Caco-2 (cell line): ENCODE data around the gene RUNX1. TPM values are rescaled to one million over a fixed set of nuclear protein-coding genes. Genes with fewer than 3 reads are reported as not detected.

Source experiments
- BruUV-seq: library from RNA; stranded (reverse); fragments of 400-500 nt; replicated peaks from 2 replicates; lab custom pipeline; 2021; lab: Mats Ljungman, UMichigan
- CTCF ChIA-PET: fragments of 300-600 bp; sonication (Branson Sonifier 250); formaldehyde crosslinking; loops from one replicate; lab custom pipeline; 2022; ENCODE audit warnings: antibody characterized with exemption; lab: Charles Lee
- POLR2A ChIA-PET: fragments of 300-600 bp; sonication (Branson Sonifier 250); formaldehyde crosslinking; loops from one replicate; lab custom pipeline; 2022; ENCODE audit warnings: antibody characterized with exemption; lab: Charles Lee
- DNase-seq, 2 experiments: peaks; one replicate each; pipeline versions ENCODE4 v3.0.0 to v3.0.0-alpha.2; 2020 to 2022
- H3K27me3 ChIP-seq: replicated peaks from 2 replicates; pipeline ENCODE4 v1.6.0; 2011; ENCODE audit warnings: low read length; ENCODE audit not compliant: control insufficient read depth, insufficient read depth
- H3K36me3 ChIP-seq: 2 replicates; pipeline ENCODE4 v1.5.1; 2011; ENCODE audit warnings: low read length; ENCODE audit not compliant: control insufficient read depth, insufficient read depth
- H3K4me1 ChIP-seq: fragments of 250-450 bp; sonication (Bioruptor Pico); 2 replicates; pipeline ENCODE4 v1.5.1; 2020; ENCODE audit warnings: mild to moderate bottlenecking
- H3K4me3 ChIP-seq: 2 replicates; pipeline ENCODE4 v1.5.1; 2011; ENCODE audit warnings: low read depth, mild to moderate bottlenecking, control low read depth, low read length
- H3K9me3 ChIP-seq: fragments of 250-450 bp; sonication (Bioruptor Pico); 2 replicates; pipeline ENCODE4 v1.5.1; 2020; ENCODE audit warnings: mild to moderate bottlenecking, moderate library complexity
- H3K27ac Mint-ChIP-seq: one replicate; pipeline ENCODE4 v1.8.0; 2022; ENCODE audit warnings: mixed read lengths; ENCODE audit not compliant: unreplicated experiment
- H3K27me3 Mint-ChIP-seq: one replicate; pipeline ENCODE4 v1.8.0; 2022; ENCODE audit warnings: mixed read lengths; ENCODE audit not compliant: insufficient read depth, unreplicated experiment
- H3K36me3 Mint-ChIP-seq: one replicate; pipeline ENCODE4 v1.8.0; 2022; ENCODE audit warnings: mild to moderate bottlenecking, mixed read lengths; ENCODE audit not compliant: insufficient read depth, unreplicated experiment
- H3K4me1 Mint-ChIP-seq: one replicate; pipeline ENCODE4 v1.8.0; 2022; ENCODE audit warnings: low read depth, mixed read lengths; ENCODE audit not compliant: unreplicated experiment
- H3K4me3 Mint-ChIP-seq: one replicate; pipeline ENCODE4 v1.8.0; 2022; ENCODE audit warnings: mild to moderate bottlenecking, moderate library complexity, mixed read lengths; ENCODE audit not compliant: unreplicated experiment
- H3K9me3 Mint-ChIP-seq: one replicate; pipeline ENCODE4 v1.8.0; 2022; ENCODE audit warnings: mixed read lengths; ENCODE audit not compliant: unreplicated experiment
- CTCF ChIP-seq, 2 experiments: fragments of 200-600 bp in 1 of 2; IDR thresholded peaks; 1 replicate in 1 of 2; 2 replicates in 1 of 2; pipeline versions ENCODE4 v1.5.1 to v1.8.0; 2011 to 2022; ENCODE audit warnings: antibody characterized with exemption in 1 of 2, control low read depth in 1 of 2, inconsistent platforms in 1 of 2, low read depth in 1 of 2, low read length in 1 of 2, mild to moderate bottlenecking in 1 of 2, moderate library complexity in 1 of 2; ENCODE audit not compliant: insufficient read depth in 1 of 2, severe bottlenecking in 1 of 2, unreplicated experiment in 1 of 2
- intact Hi-C: fragments of 100-400 bp; cut with micrococcal nuclease; formaldehyde crosslinking; loops from one replicate; pipeline ENCODE4 v1.10.0; 2022; ENCODE audit not compliant: unreplicated experiment
- total RNA-seq: library from RNA; stranded (reverse); gene quantifications from 2 replicates; pipeline ENCODE4 v1.2.3, GENCODE V29; 2022

RUNX1 gene
- total RNA-seq, 1 experiment from 2014 or later: 11.7 TPM

DNA sequence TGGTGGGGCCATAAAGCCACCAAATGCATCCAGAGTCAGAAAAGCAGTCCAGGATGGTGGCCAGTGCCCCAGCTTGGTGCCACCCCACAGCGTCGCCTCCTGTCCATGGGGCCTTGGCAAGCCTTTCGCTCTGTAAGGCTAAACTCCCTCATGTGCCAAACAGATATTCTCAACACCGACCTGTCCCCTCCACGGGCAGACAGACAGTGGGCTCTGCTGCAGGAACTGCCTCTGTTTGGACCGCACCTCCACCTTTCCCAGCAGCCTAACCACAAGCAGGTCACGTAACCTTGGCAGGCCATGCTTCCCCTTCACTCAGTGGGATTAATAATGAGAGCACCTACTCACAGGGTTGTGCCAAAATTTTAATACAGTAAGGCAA lies 11.7 kb downstream of the RUNX1 start:
- Histone ChIP-seq H3K27me3 (no peaks in the 10 kb centered on the region), H3K4me3 (no peak overlapping the region), H3K36me3 (no peaks in the 10 kb centered on the region), H3K9me3 (no peaks in the 10 kb centered on the region), H3K4me1 (peaks cover 19% of the 10 kb centered on the region)
- Mint-ChIP-seq H3K9me3 (peaks cover 10% of the 10 kb centered on the region), H3K27ac (no peak overlapping the region), H3K4me1 (no peaks in the 10 kb centered on the region), H3K36me3 (no peaks in the 10 kb centered on the region), H3K27me3 (no peaks in the 10 kb centered on the region), H3K4me3 (no peak overlapping the region)
- intact Hi-C loops: no loop called here
- TF ChIP-seq CTCF (IDR thresholded peaks at IDR 0.05; ENCODE audit: insufficient read depth in 1 of 2, low read depth in 1 of 2, low read length in 1 of 2, severe bottlenecking in 1 of 2, unreplicated experiment in 1 of 2): no peak
- ChIA-PET POLR2A (no interaction called here), CTCF (no interaction called here)
- BruUV-seq: no TSS peak
- no peak for DNase-seq

GRCh38 chr21:35036465-35037383 lies 12.4 kb downstream of the RUNX1 start:
- Histone ChIP-seq H3K36me3 (no peaks in the 10 kb centered on the region), H3K27me3 (no peaks in the 10 kb centered on the region), H3K9me3 (no peaks in the 10 kb centered on the region), H3K4me3 (no peak overlapping the region), H3K4me1 (peaks cover 19% of the 10 kb centered on the region)
- Mint-ChIP-seq H3K27me3 (no peaks in the 10 kb centered on the region), H3K9me3 (peaks cover 10% of the 10 kb centered on the region), H3K36me3 (no peaks in the 10 kb centered on the region), H3K27ac (no peak overlapping the region), H3K4me1 (no peaks in the 10 kb centered on the region), H3K4me3 (no peak overlapping the region)
- no peak for DNase-seq
- BruUV-seq: no TSS peak
- ChIA-PET CTCF (no interaction called here), POLR2A (no interaction called here)
- TF ChIP-seq CTCF (IDR thresholded peaks at IDR 0.05; ENCODE audit: insufficient read depth in 1 of 2, low read depth in 1 of 2, low read length in 1 of 2, severe bottlenecking in 1 of 2, unreplicated experiment in 1 of 2): no peak
- intact Hi-C loops: no loop called here

GRCh38 chr21:35035581-35035980 lies 13.5 kb downstream of the RUNX1 start:
- Mint-ChIP-seq H3K4me3 (no peak overlapping the region), H3K27me3 (no peaks in the 10 kb centered on the region), H3K36me3 (no peaks in the 10 kb centered on the region), H3K9me3 (peaks cover 10% of the 10 kb centered on the region), H3K4me1 (no peaks in the 10 kb centered on the region), H3K27ac (no peak overlapping the region)
- BruUV-seq: no TSS peak
- Histone ChIP-seq H3K9me3 (no peaks in the 10 kb centered on the region), H3K27me3 (no peaks in the 10 kb centered on the region), H3K4me3 (no peak overlapping the region), H3K36me3 (no peaks in the 10 kb centered on the region), H3K4me1 (peaks cover 19% of the 10 kb centered on the region)
- POLR2A ChIA-PET: no interaction called here
- DNase-seq: no peak
- no peak for TF ChIP-seq CTCF (IDR thresholded peaks at IDR 0.05; ENCODE audit: insufficient read depth in 1 of 2, low read depth in 1 of 2, low read length in 1 of 2, severe bottlenecking in 1 of 2, unreplicated experiment in 1 of 2)
- intact Hi-C loops: no loop called here
- CTCF ChIA-PET: no interaction called here
